ENCODE measurements around the gene LRCH4.

DNA sequence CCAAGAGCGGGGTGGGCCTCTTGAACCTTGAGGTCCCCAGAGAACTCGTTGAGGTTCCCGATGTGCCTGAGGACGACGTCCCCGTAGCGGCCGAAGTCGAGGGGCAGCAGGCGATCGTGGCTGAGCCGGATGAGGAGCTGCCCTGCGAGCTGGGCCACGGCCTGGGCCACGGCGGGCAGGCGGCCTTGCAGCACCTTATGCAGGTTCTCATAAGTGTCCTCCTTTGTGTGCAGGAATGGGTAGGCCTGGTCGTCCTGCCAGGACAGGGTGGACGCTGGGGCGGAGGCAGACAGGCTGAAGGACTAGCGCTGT is 41.3 kb upstream of the LRCH4 start:
- TF ChIP-seq, protein P1, sequence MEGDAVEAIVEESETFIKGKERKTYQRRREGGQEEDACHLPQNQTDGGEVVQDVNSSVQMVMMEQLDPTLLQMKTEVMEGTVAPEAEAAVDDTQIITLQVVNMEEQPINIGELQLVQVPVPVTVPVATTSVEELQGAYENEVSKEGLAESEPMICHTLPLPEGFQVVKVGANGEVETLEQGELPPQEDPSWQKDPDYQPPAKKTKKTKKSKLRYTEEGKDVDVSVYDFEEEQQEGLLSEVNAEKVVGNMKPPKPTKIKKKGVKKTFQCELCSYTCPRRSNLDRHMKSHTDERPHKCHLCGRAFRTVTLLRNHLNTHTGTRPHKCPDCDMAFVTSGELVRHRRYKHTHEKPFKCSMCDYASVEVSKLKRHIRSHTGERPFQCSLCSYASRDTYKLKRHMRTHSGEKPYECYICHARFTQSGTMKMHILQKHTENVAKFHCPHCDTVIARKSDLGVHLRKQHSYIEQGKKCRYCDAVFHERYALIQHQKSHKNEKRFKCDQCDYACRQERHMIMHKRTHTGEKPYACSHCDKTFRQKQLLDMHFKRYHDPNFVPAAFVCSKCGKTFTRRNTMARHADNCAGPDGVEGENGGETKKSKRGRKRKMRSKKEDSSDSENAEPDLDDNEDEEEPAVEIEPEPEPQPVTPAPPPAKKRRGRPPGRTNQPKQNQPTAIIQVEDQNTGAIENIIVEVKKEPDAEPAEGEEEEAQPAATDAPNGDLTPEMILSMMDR (IDR thresholded peaks at IDR 0.05; ENCODE audit: low read depth, low read length, poor library complexity, severe bottlenecking), result no peak
- no peak for TF ChIP-seq EZH2phosphoT487 (IDR thresholded peaks at IDR 0.05; ENCODE audit: borderline replicate concordance, low read length)
